ENCODE measurements around the gene ZNF511. TPM values are rescaled to one million over a fixed set of nuclear protein-coding genes. Genes with fewer than 3 reads are reported as not detected.
"Not testable (repeated sequence)": the region's sequence is repeated elsewhere in the genome, so short reads cannot be mapped to it uniquely, and the experiment has no call there.

ZNF511 gene
- total RNA-seq (2014; rRNA removed; shearing (Covaris generic)) = 15.2 and 28.1 TPM in 2 replicates
- polyA plus RNA-seq (2015; cell fraction: cytosol; rRNA removed) = 21.8 and 33.5 TPM in 2 replicates
- polyA plus RNA-seq (2015; cell fraction: nucleus; rRNA removed) = 30.1 and 36.0 TPM in 2 replicates

- DNase-seq (ENCODE audit: low read depth, low spot score) = peak; percentile 68
- in situ Hi-C loops (cut with HindIII; ENCODE audit: low pct_unique_long_range_greater_than_20kb, low sequenced_read_pairs) = no loop called here
Measured at GRCh38 chr10:133308421-133309099, at the start of gene ZNF511, which contains the start of gene TUBGCP2. TSS of gene ZNF511 (plus strand) at chr10:133308914. CDS start at chr10:133308944, 30 bp downstream. TSS of gene TUBGCP2 (minus strand) at chr10:133308872. CDS start at chr10:133302941, 5,931 bp downstream.

- in situ Hi-C loops (cut with HindIII; ENCODE audit: low pct_unique_long_range_greater_than_20kb, low sequenced_read_pairs) = no loop called here
Measured at GRCh38 chr10:133259602-133259989, 49.1 kb upstream of the ZNF511 start.

GRCh38 chr10:133260895-133261725 is 47.6 kb upstream of the ZNF511 start:
- peak; percentile 26 for DNase-seq (ENCODE audit: low read depth, low spot score)
- in situ Hi-C loops (cut with HindIII; ENCODE audit: low pct_unique_long_range_greater_than_20kb, low sequenced_read_pairs) = no loop called here

More at GRCh38 chr10:133259602-133259989, 49.1 kb upstream of the ZNF511 start:
- no peak for DNase-seq (ENCODE audit: low read depth, low spot score)

GRCh38 chr10:133261726-133262325 is 46.9 kb upstream of the ZNF511 start:
- peak; percentile 68 for DNase-seq (ENCODE audit: low read depth, low spot score)
- in situ Hi-C loops (cut with HindIII; ENCODE audit: low pct_unique_long_range_greater_than_20kb, low sequenced_read_pairs) = no loop called here

- DNase-seq (ENCODE audit: low read depth, low spot score) = no peak
Measured at GRCh38 chr10:133262696-133263095, 46.0 kb upstream of the ZNF511 start.

GRCh38 chr10:133263674-133264073 is 45.0 kb upstream of the ZNF511 start:
- in situ Hi-C loops (cut with HindIII; ENCODE audit: low pct_unique_long_range_greater_than_20kb, low sequenced_read_pairs) = no loop called here
- DNase-seq (ENCODE audit: low read depth, low spot score) = no peak

More at GRCh38 chr10:133262696-133263095, 46.0 kb upstream of the ZNF511 start:
- in situ Hi-C loops (cut with HindIII; ENCODE audit: low pct_unique_long_range_greater_than_20kb, low sequenced_read_pairs) = no loop called here

GRCh38 chr10:133264461-133264860 is 44.3 kb upstream of the ZNF511 start:
- in situ Hi-C loops (cut with HindIII; ENCODE audit: low pct_unique_long_range_greater_than_20kb, low sequenced_read_pairs) = no loop called here
- no peak for DNase-seq (ENCODE audit: low read depth, low spot score)

GRCh38 chr10:133265052-133265451 is 43.7 kb upstream of the ZNF511 start:
- DNase-seq (ENCODE audit: low read depth, low spot score); in situ Hi-C loops (cut with HindIII; ENCODE audit: low pct_unique_long_range_greater_than_20kb, low sequenced_read_pairs): not testable (repeated sequence)

- in situ Hi-C loops (cut with HindIII; ENCODE audit: low pct_unique_long_range_greater_than_20kb, low sequenced_read_pairs) = no loop called here
- no peak for DNase-seq (ENCODE audit: low read depth, low spot score)
Measured at GRCh38 chr10:133266056-133266795, 42.5 kb upstream of the ZNF511 start.

GRCh38 chr10:133267293-133267692 is 41.4 kb upstream of the ZNF511 start:
- no peak for DNase-seq (ENCODE audit: low read depth, low spot score)
- in situ Hi-C loops (cut with HindIII; ENCODE audit: low pct_unique_long_range_greater_than_20kb, low sequenced_read_pairs) = no loop called here

GRCh38 chr10:133267829-133268228 is 40.9 kb upstream of the ZNF511 start:
- in situ Hi-C loops (cut with HindIII; ENCODE audit: low pct_unique_long_range_greater_than_20kb, low sequenced_read_pairs) = no loop called here
- no peak for DNase-seq (ENCODE audit: low read depth, low spot score)

GRCh38 chr10:133268532-133268931 is 40.2 kb upstream of the ZNF511 start:
- in situ Hi-C loops (cut with HindIII; ENCODE audit: low pct_unique_long_range_greater_than_20kb, low sequenced_read_pairs) = no loop called here
- DNase-seq (ENCODE audit: low read depth, low spot score) = no peak

GRCh38 chr10:133269367-133269766 is 39.3 kb upstream of the ZNF511 start:
- no peak for DNase-seq (ENCODE audit: low read depth, low spot score)
- in situ Hi-C loops (cut with HindIII; ENCODE audit: low pct_unique_long_range_greater_than_20kb, low sequenced_read_pairs) = no loop called here

GRCh38 chr10:133270204-133270603 is 38.5 kb upstream of the ZNF511 start:
- in situ Hi-C loops (cut with HindIII; ENCODE audit: low pct_unique_long_range_greater_than_20kb, low sequenced_read_pairs) = no loop called here
- no peak for DNase-seq (ENCODE audit: low read depth, low spot score)

GRCh38 chr10:133270773-133271297 is 37.9 kb upstream of the ZNF511 start:
- no peak for DNase-seq (ENCODE audit: low read depth, low spot score)
- in situ Hi-C loops (cut with HindIII; ENCODE audit: low pct_unique_long_range_greater_than_20kb, low sequenced_read_pairs) = no loop called here

- no peak for DNase-seq (ENCODE audit: low read depth, low spot score)
- in situ Hi-C loops (cut with HindIII; ENCODE audit: low pct_unique_long_range_greater_than_20kb, low sequenced_read_pairs) = no loop called here
Measured at GRCh38 chr10:133271521-133272300, 37.0 kb upstream of the ZNF511 start.
